ENCODE results near the gene LHFPL3. TPM values are rescaled to one million over a fixed set of nuclear protein-coding genes. Genes with fewer than 3 reads are reported as not detected.

LHFPL3 gene
- total and polyA plus RNA-seq, 9 of the 15 experiments (the other 6 are each of a cell fraction or from before 2014, with no cell fraction given): 0.21 to 0.52 TPM; not detected in 7

GRCh38 chr7:104923010-104923421, 594.6 kb downstream of the LHFPL3 start:
- intact Hi-C loops (cut with micrococcal nuclease) (loop anchor here (1.0 to 5.0 kb wide), 7 partner anchors 58 to 666 kb away; no protein-coding TSS in a partner anchor), in situ Hi-C loops (cut with MboI) (loop anchor here (25.0 kb wide), 1 partner anchor 1361 kb away; no protein-coding TSS in a partner anchor)
- Histone ChIP-seq H3K36me3 (ENCODE audit: control insufficient read depth, insufficient read depth, low read length) (no peaks in the 10 kb centered on the region), H4K20me1 (replicated peaks; ENCODE audit: control insufficient read depth, insufficient read depth, low read length) (no peaks in the 10 kb centered on the region; the same call in 1 of the 2 replicates), H3K27me3 (ENCODE audit: control insufficient read depth in 2 of 2, insufficient read depth in 2 of 2, low read length in 2 of 2) (no peaks in the 10 kb centered on the region), H3K27ac (ENCODE audit: extremely low read depth, low read depth, low read length) (no peak overlapping the region), H2AFZ (ENCODE audit: low read depth, low read length) (peak overlapping the region; percentile 78), H3K79me2 (ENCODE audit: control insufficient read depth, insufficient read depth, low read length) (no peaks in the 10 kb centered on the region), H3K9ac (ENCODE audit: insufficient read depth in 1 of 2, low read depth in 2 of 2, low read length in 2 of 2) (no peak overlapping the region), H3K4me2 (ENCODE audit: insufficient read depth, low read length) (peak overlapping the region; percentile 9; the same call in 1 of the 2 replicates), H3K9me1 (ENCODE audit: control insufficient read depth, insufficient read depth, low read length) (no peaks in the 10 kb centered on the region), H3K4me1 (replicated peaks in 1 of 2; ENCODE audit: control insufficient read depth in 2 of 2, insufficient read depth in 2 of 2, low read length in 2 of 2) (peaks cover 0 to 5% of the 10 kb centered on the region in 2 experiments; a peak in 2 of 5 replicates), H3K4me3 (no peak overlapping the region), H3K9me3 (replicated peaks; ENCODE audit: control insufficient read depth, insufficient read depth, low read depth, low read length) (no peaks in the 10 kb centered on the region)
- BruUV-seq (replicated peaks): no TSS peak
- DNase-seq (ENCODE audit: extremely low read depth in 1 of 4, low spot score in 3 of 4) (peak; percentile 54 to 93 (median 68)), FAIRE-seq (peak; percentile 93), ATAC-seq (peak; percentile 98)
- CTCF ChIA-PET (ENCODE audit: low intra/inter-chr PET ratio): interaction anchor here (0.6 to 2.4 kb wide), 7 partner anchors 58 to 565 kb away, joined by 3 to 12 read pairs (median 8); no protein-coding TSS in a partner anchor
- POLR2A ChIA-PET: no interaction called here
- 4% methylated on average over 4 of the region's 4 CpGs for WGBS (ENCODE audit: insufficient coverage, low coverage, missing lambda C conversion rate)
- TF ChIP-seq, protein P1, sequence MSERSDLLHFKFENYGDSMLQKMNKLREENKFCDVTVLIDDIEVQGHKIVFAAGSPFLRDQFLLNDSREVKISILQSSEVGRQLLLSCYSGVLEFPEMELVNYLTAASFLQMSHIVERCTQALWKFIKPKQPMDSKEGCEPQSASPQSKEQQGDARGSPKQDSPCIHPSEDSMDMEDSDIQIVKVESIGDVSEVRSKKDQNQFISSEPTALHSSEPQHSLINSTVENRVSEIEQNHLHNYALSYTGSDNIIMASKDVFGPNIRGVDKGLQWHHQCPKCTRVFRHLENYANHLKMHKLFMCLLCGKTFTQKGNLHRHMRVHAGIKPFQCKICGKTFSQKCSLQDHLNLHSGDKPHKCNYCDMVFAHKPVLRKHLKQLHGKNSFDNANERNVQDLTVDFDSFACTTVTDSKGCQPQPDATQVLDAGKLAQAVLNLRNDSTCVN (CRISPR knock-in tag; IDR thresholded peaks at IDR 0.05): no peak
- TF ChIP-seq NEUROD1 (IDR thresholded peaks at IDR 0.05; ENCODE audit: borderline replicate concordance, low read depth, low read length, partially characterized antibody): no peak
- TF ChIP-seq RB1 (IDR thresholded peaks at IDR 0.05; ENCODE audit: low read depth): peak; percentile 78
- no peak for TF ChIP-seq ZNF395 (CRISPR knock-in tag; IDR thresholded peaks at IDR 0.05)
- no peak for TF ChIP-seq ZNF785 (CRISPR knock-in tag; IDR thresholded peaks at IDR 0.05)
- no peak for TF ChIP-seq DMBX1 (CRISPR knock-in tag; IDR thresholded peaks at IDR 0.05; ENCODE audit: borderline replicate concordance)
- TF ChIP-seq MAX (CRISPR knock-in tag; IDR thresholded peaks at IDR 0.05): no peak
- TF ChIP-seq ZNF224 (CRISPR knock-in tag; IDR thresholded peaks at IDR 0.05): no peak
- no peak for TF ChIP-seq RERE (CRISPR knock-in tag; IDR thresholded peaks at IDR 0.05; ENCODE audit: borderline replicate concordance)
- TF ChIP-seq ZNF146 (CRISPR knock-in tag; IDR thresholded peaks at IDR 0.05; ENCODE audit: unreplicated experiment): no peak
- no peak for TF ChIP-seq CBFA2T3 (IDR thresholded peaks at IDR 0.05)
- TF ChIP-seq U2AF1 (optimal IDR thresholded peaks at IDR 0.05; ENCODE audit: low read depth, low read length): no peak
- TF ChIP-seq ZNF140 (CRISPR knock-in tag; IDR thresholded peaks at IDR 0.05): no peak

Measured in K562 (cell line).